Neural cell (in vitro differentiated cells): Measurements from ENCODE around the gene DLK1.

ENCODE experiments used
- CTCF ChIP-seq: fragments of 450-650 bp; IDR thresholded peaks from 2 replicates; pipeline ENCODE4 v1.5.1; 2014; ENCODE audit warnings: antibody characterized with exemption, mild to moderate bottlenecking, moderate library complexity; ENCODE audit not compliant: poor library complexity, severe bottlenecking
- EP300 ChIP-seq: fragments of 450-650 bp; conservative IDR thresholded peaks from 2 replicates; pipeline ENCODE4 v1.6.1; 2014; ENCODE audit warnings: antibody characterized with exemption, mild to moderate bottlenecking, moderate library complexity; ENCODE audit not compliant: poor library complexity, severe bottlenecking
- EZH2 ChIP-seq: fragments of 200-600, 300-800 bp; shearing (Covaris generic), sonication (generic); IDR thresholded peaks from 2 replicates; pipeline ENCODE4 v1.6.1; 2014; ENCODE audit warnings: antibody characterized with exemption, low read length, borderline replicate concordance, mild to moderate bottlenecking; ENCODE audit not compliant: insufficient read depth, poor library complexity, severe bottlenecking
- MXI1 ChIP-seq: fragments of 450-650 bp; conservative IDR thresholded peaks from 2 replicates; pipeline ENCODE4 v1.6.1; 2014; ENCODE audit warnings: antibody characterized with exemption, mild to moderate bottlenecking; ENCODE audit not compliant: poor library complexity, severe bottlenecking
- POLR2AphosphoS5 ChIP-seq: IDR thresholded peaks from 2 replicates; pipeline ENCODE4 v1.6.1; 2012
- REST ChIP-seq: IDR thresholded peaks from 2 replicates; pipeline ENCODE4 v1.6.1; 2012; ENCODE audit warnings: borderline replicate concordance

GRCh38 chr14:100746326-100746725 lies 19.6 kb downstream of the DLK1 start:
- TF ChIP-seq CTCF (no peak), REST (no peak), POLR2AphosphoS5 (no peak), MXI1 (no peak), EZH2 (no peak), EP300 (no peak)
